HCT116 (cell line): Measurements from ENCODE around the gene TADA2B. TPM values are rescaled to one million over a fixed set of nuclear protein-coding genes. Genes with fewer than 3 reads are reported as not detected.

Experiments
- ATAC-seq: fragments of 200-7000 bp; cut with Tn5 transposase; 2 replicates; pipeline ENCODE4 v1.9.1; 2020; ENCODE audit warnings: mild to moderate bottlenecking, moderate library complexity
- BruUV-seq: library from RNA; stranded (reverse); fragments of 400-500 nt; replicated peaks from 2 replicates; lab custom pipeline; 2021; lab: Mats Ljungman, UMichigan
- CTCF ChIA-PET: fragments of 300-600 bp; sonication (Branson Sonifier 250); formaldehyde crosslinking; loops from one replicate; lab custom pipeline; 2021; ENCODE audit warnings: antibody characterized with exemption; lab: Charles Lee
- POLR2A ChIA-PET: fragments of 300-600, 350-600 bp; sonication (Branson Sonifier 250); formaldehyde crosslinking; loops from one replicate; lab custom pipeline; 2021; ENCODE audit warnings: antibody characterized with exemption; lab: Charles Lee
- RAD21 ChIA-PET, 2 experiments: fragments of 300-600 bp; sonication (Branson Sonifier 250); formaldehyde crosslinking; loops; one replicate each; lab custom pipeline; 2023; ENCODE audit warnings: low total read pairs in 2 of 2; ENCODE audit not compliant: uncharacterized antibody in 2 of 2, unreplicated experiment in 2 of 2, low non-redundant PET in 1 of 2; lab: Charles Lee
- DNase-seq: peaks from one replicate; pipeline ENCODE4 v3.0.0-alpha.2; 2010; ENCODE audit warnings: low read depth, low spot score
- H2AFZ ChIP-seq: fragments of 200-600 bp; shearing (Covaris generic), sonication (generic); 2 replicates; pipeline ENCODE4 v1.6.1; 2017; ENCODE audit warnings: low read depth, mixed run types, mixed read lengths, antibody characterized with exemption, low read length; ENCODE audit not compliant: poor library complexity, severe bottlenecking
- H3K27ac ChIP-seq: 2 replicates; pipeline ENCODE4 v1.5.1; 2012; ENCODE audit warnings: low read depth, low read length
- H3K27me3 ChIP-seq: fragments of 200-600 bp; sonication (generic); 2 replicates; pipeline ENCODE4 v1.6.1; 2016; ENCODE audit warnings: mixed run types, low read length, mixed read lengths; ENCODE audit not compliant: insufficient read depth
- H3K36me3 ChIP-seq, 2 experiments: fragments of 200-500 bp in 1 of 2; fragments of 200-600 bp in 1 of 2; sonication (Bioruptor generic) in 1 of 2; sonication (generic) in 1 of 2; 2 replicates each; pipeline versions ENCODE4 v1.5.1 to v1.6.1; 2014 to 2016; ENCODE audit warnings: low read length in 2 of 2, inconsistent platforms in 1 of 2, mixed read lengths in 1 of 2, mixed run types in 1 of 2; ENCODE audit not compliant: insufficient read depth in 2 of 2, control insufficient read depth in 1 of 2
- H3K4me1 ChIP-seq, 2 experiments: fragments of 200-600 bp in 1 of 2; sonication (generic) in 1 of 2; 2 replicates each; pipeline versions ENCODE4 v1.5.1 to v1.6.1; 2012 to 2017; ENCODE audit warnings: low read length in 2 of 2, inconsistent platforms in 1 of 2, mild to moderate bottlenecking in 1 of 2, mixed read lengths in 1 of 2, mixed run types in 1 of 2, moderate library complexity in 1 of 2; ENCODE audit not compliant: insufficient read depth in 2 of 2, control insufficient read depth in 1 of 2
- H3K4me2 ChIP-seq: fragments of 200-600 bp; sonication (generic); 2 replicates; pipeline ENCODE4 v1.6.1; 2017; ENCODE audit warnings: mixed run types, low read length, mixed read lengths
- H3K4me3 ChIP-seq, 2 experiments: fragments of 200-600 bp in 1 of 2; sonication (generic) in 1 of 2; replicated peaks in 1 of 2; 2 replicates each; pipeline ENCODE4 v1.5.1; 2011 to 2016; ENCODE audit warnings: low read length in 2 of 2, control low read depth in 1 of 2, low read depth in 1 of 2, mild to moderate bottlenecking in 1 of 2, mixed read lengths in 1 of 2, mixed run types in 1 of 2
- H3K79me2 ChIP-seq: fragments of 200-600 bp; sonication (generic); 2 replicates; pipeline ENCODE4 v1.6.1; 2017; ENCODE audit warnings: mild to moderate bottlenecking, mixed run types, low read length, moderate library complexity, mixed read lengths; ENCODE audit not compliant: insufficient read depth
- H3K9ac ChIP-seq: fragments of 200-600 bp; sonication (generic); 2 replicates; pipeline ENCODE4 v1.6.1; 2016; ENCODE audit warnings: low read length, mixed read lengths
- H3K9me2 ChIP-seq: fragments of 200-600 bp; sonication (generic), shearing (Covaris generic); 2 replicates; pipeline ENCODE4 v1.6.1; 2017; ENCODE audit warnings: mixed run types, mild to moderate bottlenecking, moderate library complexity; ENCODE audit not compliant: insufficient read depth
- H3K9me3 ChIP-seq, 2 experiments: fragments of 200-500 bp in 1 of 2; fragments of 200-600 bp in 1 of 2; sonication (Bioruptor generic) in 1 of 2; sonication (generic) in 1 of 2; 2 replicates each; pipeline ENCODE4 v1.6.1; 2014 to 2017; ENCODE audit warnings: low read length in 2 of 2, mixed read lengths in 2 of 2, inconsistent platforms in 1 of 2, low read depth in 1 of 2, mild to moderate bottlenecking in 1 of 2, mixed run types in 1 of 2, moderate library complexity in 1 of 2; ENCODE audit not compliant: control insufficient read depth in 1 of 2, insufficient read depth in 1 of 2
- H4K20me1 ChIP-seq: fragments of 200-600 bp; sonication (generic), shearing (Covaris generic); 2 replicates; pipeline ENCODE4 v1.6.1; 2017; ENCODE audit warnings: mixed run types, mild to moderate bottlenecking, moderate library complexity; ENCODE audit not compliant: insufficient read depth
- ATF3 ChIP-seq: IDR thresholded peaks from 2 replicates; pipeline ENCODE4 v1.6.1; 2012
- ELF1 ChIP-seq: IDR thresholded peaks from 2 replicates; pipeline ENCODE4 v1.6.1; 2012; ENCODE audit warnings: low read depth, borderline replicate concordance
- REST ChIP-seq: IDR thresholded peaks from 2 replicates; pipeline ENCODE4 v1.6.1; 2012; ENCODE audit warnings: low read depth
- SRF ChIP-seq: IDR thresholded peaks from 2 replicates; pipeline ENCODE4 v1.6.1; 2012; ENCODE audit warnings: low read depth
- TCF7L2 ChIP-seq: IDR thresholded peaks from 2 replicates; pipeline ENCODE4 v1.7.0; 2011; ENCODE audit warnings: borderline replicate concordance, inconsistent platforms; ENCODE audit not compliant: insufficient read depth, insufficient read length; ENCODE audit errors: extremely low read depth
- ZBTB33 ChIP-seq: IDR thresholded peaks from 2 replicates; pipeline ENCODE4 v1.6.1; 2011; ENCODE audit warnings: mild to moderate bottlenecking, low read length, moderate library complexity; ENCODE audit not compliant: insufficient replicate concordance; ENCODE audit errors: extremely low read depth
- ZFX ChIP-seq: fragments of 450-650 bp; IDR thresholded peaks from 2 replicates; pipeline ENCODE4 v1.6.1; 2017
- ZNF274 ChIP-seq: fragments of 200-500 bp; sonication (Bioruptor generic); IDR thresholded peaks from 2 replicates; pipeline ENCODE4 v1.6.1; 2014; ENCODE audit warnings: mild to moderate bottlenecking, low read depth, low read length, inconsistent platforms
- intact Hi-C: fragments of 100-400 bp; cut with micrococcal nuclease; formaldehyde crosslinking; loops from 2 replicates; pipeline ENCODE4 v1.10.0; 2022
- total RNA-seq: library from RNA; stranded (reverse); gene quantifications from one replicate; pipeline ENCODE4 v1.2.1, GENCODE V29; 2021; ENCODE audit not compliant: unreplicated experiment

Gene TADA2B
- total RNA-seq, 1 experiment from 2014 or later, result 13.4 TPM

GRCh38 chr4:7062816-7063215 lies 19.6 kb downstream of the TADA2B start:
- no peak overlapping the region for H2AFZ ChIP-seq
- peaks cover 36 to 58% of the 10 kb centered on the region in 2 experiments for H3K36me3 ChIP-seq
- ChIA-PET RAD21 (no interaction called here), POLR2A (no interaction called here), CTCF (interaction anchor here (1.8 kb wide), 1 partner anchor 20 kb away, joined by 6 read pairs; the partner anchor contains the start of gene TADA2B)
- H3K27ac ChIP-seq, result no peak overlapping the region
- ATAC-seq (no peak), DNase-seq (no peak)
- no peaks in the 10 kb centered on the region for H3K9me2 ChIP-seq
- peaks cover 67% of the 10 kb centered on the region for H3K79me2 ChIP-seq
- H3K4me1 ChIP-seq, result peaks cover 5 to 11% of the 10 kb centered on the region in 2 experiments; a peak in 3 of 4 replicates
- no peaks in the 10 kb centered on the region for H3K9me3 ChIP-seq
- TF ChIP-seq TCF7L2 (no peak), SRF (no peak), ZFX (no peak), ELF1 (no peak), REST (no peak), ATF3 (no peak), ZNF274 (no peak), ZBTB33 (no peak)
- BruUV-seq, result no TSS peak
- H3K4me3 ChIP-seq, result no peak overlapping the region
- H4K20me1 ChIP-seq, result no peaks in the 10 kb centered on the region
- no peak overlapping the region for H3K4me2 ChIP-seq
- intact Hi-C loops, result no loop called here
- H3K9ac ChIP-seq, result no peak overlapping the region
- H3K27me3 ChIP-seq, result no peaks in the 10 kb centered on the region
